Gastrocnemius medialis (tissue), 4 donors: ENCODE measurements around the gene LONRF2.

Source experiments
- POLR2A ChIP-seq, 2 donors: fragments of 450-650 bp; IDR thresholded peaks; one replicate each; pipeline ENCODE4 v1.6.1; 2017; ENCODE audit warnings: antibody characterized with exemption in 2 of 2, mild to moderate bottlenecking in 2 of 2, moderate library complexity in 2 of 2
- TF ChIP-seq, protein P1 (sequence below), 5 experiments: fragments of 450-650 bp in 3 of 5; fragments of 200-600 bp in 2 of 5; sonication (generic) in 2 of 5; IDR thresholded peaks in 4 of 5; conservative IDR thresholded peaks in 1 of 5; 1 replicate in 4 of 5; 2 replicates in 1 of 5; pipeline ENCODE4 v1.5.1; 2016 to 2019; ENCODE audit warnings: antibody characterized with exemption in 5 of 5, mild to moderate bottlenecking in 3 of 5, moderate library complexity in 3 of 5

DNA sequence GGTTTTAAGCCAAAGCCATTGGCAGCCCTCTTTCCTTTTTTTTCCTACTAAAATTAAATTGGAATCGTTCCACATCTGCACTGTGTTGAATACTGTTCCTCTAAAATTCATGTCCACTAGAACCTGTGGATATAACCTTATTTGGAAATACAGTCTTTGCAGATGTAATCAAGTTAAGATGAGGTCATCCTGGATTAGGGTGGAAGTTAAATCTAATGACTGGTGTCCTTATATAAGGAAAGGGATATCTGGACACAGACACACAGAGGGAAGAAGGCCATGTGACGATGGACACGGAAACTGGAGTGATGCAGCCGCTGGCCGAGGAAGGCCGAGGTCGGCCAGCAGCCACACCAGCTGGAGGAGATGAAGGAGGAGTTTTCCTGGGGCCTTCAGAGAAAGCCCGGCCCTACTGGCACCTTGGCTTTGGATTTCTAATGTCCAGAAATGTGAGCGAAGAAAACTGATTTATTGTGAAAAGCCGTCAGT, 49.4 kb downstream of the LONRF2 start:
- TF ChIP-seq, protein P1, sequence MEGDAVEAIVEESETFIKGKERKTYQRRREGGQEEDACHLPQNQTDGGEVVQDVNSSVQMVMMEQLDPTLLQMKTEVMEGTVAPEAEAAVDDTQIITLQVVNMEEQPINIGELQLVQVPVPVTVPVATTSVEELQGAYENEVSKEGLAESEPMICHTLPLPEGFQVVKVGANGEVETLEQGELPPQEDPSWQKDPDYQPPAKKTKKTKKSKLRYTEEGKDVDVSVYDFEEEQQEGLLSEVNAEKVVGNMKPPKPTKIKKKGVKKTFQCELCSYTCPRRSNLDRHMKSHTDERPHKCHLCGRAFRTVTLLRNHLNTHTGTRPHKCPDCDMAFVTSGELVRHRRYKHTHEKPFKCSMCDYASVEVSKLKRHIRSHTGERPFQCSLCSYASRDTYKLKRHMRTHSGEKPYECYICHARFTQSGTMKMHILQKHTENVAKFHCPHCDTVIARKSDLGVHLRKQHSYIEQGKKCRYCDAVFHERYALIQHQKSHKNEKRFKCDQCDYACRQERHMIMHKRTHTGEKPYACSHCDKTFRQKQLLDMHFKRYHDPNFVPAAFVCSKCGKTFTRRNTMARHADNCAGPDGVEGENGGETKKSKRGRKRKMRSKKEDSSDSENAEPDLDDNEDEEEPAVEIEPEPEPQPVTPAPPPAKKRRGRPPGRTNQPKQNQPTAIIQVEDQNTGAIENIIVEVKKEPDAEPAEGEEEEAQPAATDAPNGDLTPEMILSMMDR (IDR thresholded peaks at IDR 0.05 in 4 of 5, conservative IDR thresholded peaks at IDR 0.05 in 1 of 5), result no peak
- no peak for TF ChIP-seq POLR2A (IDR thresholded peaks at IDR 0.05)
